ENCODE data around the gene IL1RN.

IL1RN gene

GRCh38 chr2:113157118-113157896 is 29.9 kb downstream of the IL1RN start:
- DNase-seq, result peak; percentile 80

GRCh38 chr2:113157897-113158753 is 30.7 kb downstream of the IL1RN start:
- no peak for DNase-seq

GRCh38 chr2:113158884-113159553 is 31.6 kb downstream of the IL1RN start:
- no peak for DNase-seq

- DNase-seq, result no peak
Observed at GRCh38 chr2:113160248-113160647, 32.9 kb downstream of the IL1RN start.

- DNase-seq, result no peak
Observed at GRCh38 chr2:113160962-113161361, 33.6 kb downstream of the IL1RN start.

GRCh38 chr2:113162173-113162572 is 34.8 kb downstream of the IL1RN start:
- no peak for DNase-seq

GRCh38 chr2:113162869-113163268 is 35.5 kb downstream of the IL1RN start:
- no peak for DNase-seq

- DNase-seq, result no peak
Observed at GRCh38 chr2:113164215-113164929, 37.0 kb downstream of the IL1RN start.

GRCh38 chr2:113164930-113165585 is 37.7 kb downstream of the IL1RN start:
- DNase-seq, result no peak

- no peak for DNase-seq
Observed at GRCh38 chr2:113166187-113166645, 38.8 kb downstream of the IL1RN start.

GRCh38 chr2:113167115-113167932 is 39.9 kb downstream of the IL1RN start:
- peak; percentile 79 for DNase-seq

GRCh38 chr2:113167962-113168340 is 40.6 kb downstream of the IL1RN start:
- DNase-seq, result no peak

- no peak for DNase-seq
Observed at GRCh38 chr2:113169002-113169530, 41.7 kb downstream of the IL1RN start.

- no peak for DNase-seq
Observed at GRCh38 chr2:113169586-113169985, 42.2 kb downstream of the IL1RN start.

GRCh38 chr2:113171334-113172075 is 44.1 kb downstream of the IL1RN start:
- DNase-seq, result no peak

- peak; percentile 61 for DNase-seq
Observed at GRCh38 chr2:113172721-113173541, 45.5 kb downstream of the IL1RN start.

GRCh38 chr2:113173542-113174375 is 46.4 kb downstream of the IL1RN start, which contains the start of gene PSD4:
Gene PSD4, plus strand, starts transcription at chr2:113173971. Its CDS starts 8,486 bp downstream, at chr2:113182457.
- DNase-seq, result peak; percentile 93

GRCh38 chr2:113174376-113174750 is 47.0 kb downstream of the IL1RN start:
- DNase-seq, result no peak

Data from activated effector memory CD4-positive, alpha-beta T cell treated with anti-CD3 and anti-CD28 coated beads, Interleukin-2, amount 50 U/mL, for 16 hours (primary cell).